NOMO-1 treated with dmso at 0.1 percent for 144 hours (cell line): Measurements from ENCODE around the gene SC5D.

ENCODE experiments used
- DNase-seq: peaks from one replicate; lab custom pipeline; 2025; ENCODE audit not compliant: unreplicated experiment; lab: John Stamatoyannopoulos, UW

The SC5D gene, protein sequence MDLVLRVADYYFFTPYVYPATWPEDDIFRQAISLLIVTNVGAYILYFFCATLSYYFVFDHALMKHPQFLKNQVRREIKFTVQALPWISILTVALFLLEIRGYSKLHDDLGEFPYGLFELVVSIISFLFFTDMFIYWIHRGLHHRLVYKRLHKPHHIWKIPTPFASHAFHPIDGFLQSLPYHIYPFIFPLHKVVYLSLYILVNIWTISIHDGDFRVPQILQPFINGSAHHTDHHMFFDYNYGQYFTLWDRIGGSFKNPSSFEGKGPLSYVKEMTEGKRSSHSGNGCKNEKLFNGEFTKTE

DNA sequence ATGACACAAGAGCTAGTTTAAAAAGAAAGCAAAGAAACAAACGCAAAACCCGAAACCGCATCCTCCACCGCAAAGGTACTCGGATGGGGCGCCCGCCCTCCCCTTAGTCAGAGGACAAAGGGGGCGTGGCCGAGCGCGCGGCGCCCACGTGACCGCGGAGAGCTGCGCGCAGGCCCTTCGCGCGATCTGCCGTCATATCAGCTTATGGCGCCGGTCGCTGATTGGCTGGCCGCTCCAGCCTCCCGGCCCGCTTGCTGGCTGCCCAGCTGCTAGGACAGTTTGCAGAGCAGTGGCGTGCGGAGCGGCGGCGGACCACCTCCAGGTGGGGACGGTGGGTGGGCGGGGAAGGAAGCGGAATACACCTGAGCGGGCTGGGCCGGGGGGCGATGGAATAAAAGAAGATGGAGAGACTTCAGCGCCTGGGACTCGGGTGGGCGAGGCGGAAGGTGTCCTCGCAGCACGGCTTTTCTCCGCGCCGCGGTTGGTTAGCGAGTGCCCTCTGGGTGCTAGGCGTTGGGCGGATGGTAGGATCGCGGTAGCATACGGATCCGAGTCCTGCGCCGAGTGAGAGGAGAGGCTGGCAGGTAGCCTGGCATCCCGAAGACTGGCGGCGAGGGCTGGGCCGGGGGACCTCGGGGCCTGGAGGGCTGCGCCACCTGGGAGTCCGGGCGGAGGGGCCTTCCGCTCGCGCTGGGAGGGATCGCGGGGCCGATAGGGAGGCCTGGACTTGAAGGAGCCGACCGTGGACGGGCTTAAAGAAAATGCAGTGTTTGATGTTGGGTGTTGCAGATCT, at the start of gene SC5D:
TSS of gene SC5D (plus strand) at position 277 of the 793 bp plus-strand sequence. CDS start 10,605 bp downstream, outside the sequence.
- DNase-seq = peak; percentile 95

- no peak for DNase-seq
Observed at GRCh38 chr11:121244884-121245283, 47.7 kb upstream of the SC5D start.

DNA sequence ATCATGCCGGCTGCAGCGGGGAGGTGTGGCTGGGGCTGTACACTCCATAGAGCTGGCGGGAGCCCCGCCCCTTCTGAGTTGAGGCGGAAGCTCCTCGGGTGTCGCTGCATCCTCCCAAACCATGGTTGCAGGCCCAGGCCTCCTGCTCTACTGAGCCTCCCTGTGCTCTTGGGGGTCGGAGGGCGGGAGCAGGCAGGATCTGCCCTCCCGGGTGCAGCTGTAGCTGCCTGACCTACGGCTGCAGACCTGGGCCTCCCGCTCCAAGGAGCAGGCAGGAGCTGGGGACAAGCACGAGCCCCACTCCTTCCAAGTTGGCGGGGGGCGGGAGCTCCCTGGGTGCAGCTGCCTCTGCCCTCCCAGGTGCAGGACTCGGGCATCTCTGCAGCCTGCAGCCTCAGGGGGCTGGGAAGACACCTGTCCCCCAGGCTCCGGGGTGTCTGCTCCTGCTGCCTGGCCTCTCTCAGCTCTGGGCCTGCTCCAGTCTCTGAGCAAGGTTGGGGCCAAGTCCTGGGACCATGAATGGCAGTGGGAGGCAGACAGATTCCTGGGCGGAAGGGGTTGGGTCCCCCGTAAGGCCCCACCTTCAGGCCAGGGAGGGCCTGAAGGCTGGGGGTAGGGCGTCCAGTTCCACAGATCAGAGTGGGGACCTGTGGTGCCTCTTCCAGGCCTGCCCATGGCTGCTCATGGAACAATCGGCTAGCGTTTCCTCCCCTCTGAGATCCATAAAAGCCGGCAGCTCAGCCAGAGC, 46.4 kb upstream of the SC5D start:
- DNase-seq = no peak

DNA sequence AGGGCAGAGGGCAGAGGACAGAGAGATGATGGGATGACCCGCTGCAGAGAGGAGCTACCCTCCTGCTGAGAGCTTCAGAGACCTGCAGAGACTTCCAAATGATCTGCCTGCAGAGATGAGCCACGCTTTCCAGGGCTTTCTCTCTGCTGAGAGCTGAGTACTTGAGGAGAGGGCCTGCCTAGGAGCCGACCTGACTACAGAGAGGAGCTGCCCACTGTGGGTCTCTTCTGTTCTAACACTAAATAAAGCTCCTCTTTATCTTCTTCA, 45.9 kb upstream of the SC5D start:
- no peak for DNase-seq

GRCh38 chr11:121248496-121248895, 44.1 kb upstream of the SC5D start:
- DNase-seq = no peak

- no peak for DNase-seq
Observed at GRCh38 chr11:121249039-121249663, 43.4 kb upstream of the SC5D start.

GRCh38 chr11:121250843-121251242, 41.7 kb upstream of the SC5D start:
- DNase-seq = no peak

DNA sequence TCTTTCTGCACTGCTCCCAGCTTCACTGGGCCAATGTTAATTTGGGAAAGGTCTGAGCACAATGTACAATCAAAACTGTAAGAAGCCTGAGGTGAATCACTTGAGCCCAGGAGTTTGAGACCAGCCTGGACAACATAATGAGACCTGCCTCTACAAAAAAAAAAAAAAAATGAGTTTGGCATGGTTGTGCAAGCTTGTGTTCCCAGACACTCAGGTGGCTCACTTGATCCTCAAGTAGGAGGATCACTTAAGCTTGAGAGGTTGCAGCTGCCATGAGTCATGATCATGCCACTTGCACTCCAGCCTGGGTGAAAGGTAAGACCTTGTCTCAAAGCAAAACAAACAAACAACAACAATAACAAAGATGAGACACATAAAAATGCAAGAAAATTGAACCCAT, 38.6 kb upstream of the SC5D start:
- no peak for DNase-seq

- no peak for DNase-seq
Observed at GRCh38 chr11:121254756-121255155, 37.8 kb upstream of the SC5D start.

- no peak for DNase-seq
Observed at GRCh38 chr11:121255473-121256125, 37.0 kb upstream of the SC5D start.

- DNase-seq = no peak
Observed at GRCh38 chr11:121257289-121257688, 35.3 kb upstream of the SC5D start.

GRCh38 chr11:121257976-121258375, 34.6 kb upstream of the SC5D start:
- no peak for DNase-seq

GRCh38 chr11:121265586-121265985, 27.0 kb upstream of the SC5D start:
- no peak for DNase-seq

DNA sequence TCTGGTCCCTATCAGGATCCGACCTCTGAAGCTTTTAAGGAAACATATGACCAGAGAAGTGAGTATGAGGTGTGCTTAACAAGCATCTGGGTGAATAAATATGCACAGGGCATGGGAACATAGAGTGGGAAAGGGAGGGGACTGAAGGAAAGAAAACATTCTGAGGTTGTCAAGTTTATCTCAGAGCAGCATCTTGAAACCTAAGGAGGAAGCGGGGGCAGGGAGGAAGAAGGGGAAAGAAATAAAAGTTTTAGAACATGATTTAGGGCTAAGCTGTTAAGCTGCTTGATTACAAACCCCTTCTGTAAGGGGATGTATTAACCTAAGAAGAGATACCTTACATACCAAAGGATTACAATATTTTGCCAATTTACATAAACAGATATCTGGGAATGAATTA, 24.0 kb upstream of the SC5D start:
- no peak for DNase-seq

DNA sequence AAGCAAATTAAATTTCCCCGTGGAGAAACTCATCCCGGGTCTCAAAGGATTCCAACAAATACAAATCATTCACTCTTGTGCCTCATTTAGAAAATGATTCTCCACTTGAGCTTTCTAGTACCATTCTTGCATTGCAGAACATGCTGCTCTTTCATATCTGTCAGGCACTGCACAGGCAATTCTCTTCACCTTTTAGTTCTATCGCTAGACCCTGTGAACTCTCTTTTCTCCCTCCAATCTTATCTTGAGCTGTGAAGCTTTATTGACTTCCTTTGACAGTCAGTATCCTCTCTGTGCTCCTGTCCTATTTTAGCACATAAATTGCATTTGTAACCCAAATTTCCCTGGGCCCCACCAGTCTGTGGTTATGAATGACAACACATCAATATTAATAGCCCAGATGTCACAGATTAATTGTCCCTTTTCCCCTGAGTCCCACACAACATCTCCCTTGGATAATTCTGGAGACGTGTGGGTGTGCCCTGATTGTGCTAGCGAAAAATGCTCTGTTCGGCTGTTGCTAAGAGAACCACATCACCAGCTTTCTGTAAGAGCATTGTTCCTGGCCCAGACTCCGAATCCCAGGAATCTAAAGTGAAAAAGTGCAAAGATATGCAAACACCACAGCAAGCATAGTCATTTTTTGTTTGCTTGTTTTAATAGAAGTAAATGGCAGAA, 22.4 kb upstream of the SC5D start:
- no peak for DNase-seq

GRCh38 chr11:121274332-121274991, 18.1 kb upstream of the SC5D start:
- no peak for DNase-seq

GRCh38 chr11:121281698-121282097, 10.9 kb upstream of the SC5D start:
- DNase-seq = no peak

DNA sequence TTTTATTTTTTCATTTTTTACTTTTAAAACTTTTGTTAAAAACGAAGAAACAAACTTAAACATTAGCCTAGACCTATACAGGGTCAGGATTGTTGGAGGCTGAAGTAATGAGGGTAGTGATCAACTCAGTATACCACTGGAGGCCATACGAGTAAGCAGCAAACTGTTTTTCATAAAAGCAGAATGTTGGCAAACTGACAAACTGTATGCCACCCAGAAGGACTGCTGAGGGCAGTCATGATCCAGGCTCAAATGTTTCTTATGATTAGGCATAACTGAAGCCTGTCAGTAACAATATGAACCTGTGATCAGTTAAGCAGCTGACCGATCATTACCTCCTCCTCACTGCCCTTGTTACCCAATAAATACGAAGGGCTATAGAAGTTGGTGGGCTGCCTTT, 10.2 kb upstream of the SC5D start:
- DNase-seq = no peak

DNA sequence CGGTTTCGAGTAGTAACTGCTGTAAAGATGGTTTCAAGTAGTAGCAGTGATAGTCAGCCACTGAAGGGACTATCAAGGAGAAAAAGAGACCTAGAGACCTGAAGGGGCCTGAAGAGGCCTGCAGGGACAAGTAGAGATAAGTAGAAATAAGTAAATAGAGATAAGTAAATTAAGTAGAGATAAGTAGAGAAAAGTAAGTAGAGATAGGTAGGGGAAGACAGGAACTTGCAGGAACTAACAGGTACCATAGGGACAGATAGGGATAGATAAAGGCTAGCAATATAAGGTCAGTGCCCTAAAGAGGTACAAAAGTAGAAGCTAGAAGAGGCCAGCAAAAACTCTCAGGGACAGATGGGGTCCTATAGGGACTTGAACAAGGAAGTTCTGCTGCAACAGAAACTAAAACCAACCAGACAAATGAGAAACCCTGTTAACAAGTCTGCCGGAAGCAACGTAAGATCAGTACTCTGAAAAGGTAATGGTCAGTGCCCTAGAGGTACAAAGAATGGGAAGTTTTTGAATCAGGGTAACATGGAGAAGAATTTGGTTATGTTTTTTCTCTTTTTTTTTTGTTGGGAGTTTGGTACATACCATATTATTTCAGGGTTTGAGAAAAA, 9.6 kb upstream of the SC5D start:
- no peak for DNase-seq

GRCh38 chr11:121291319-121291718, 1.3 kb upstream of the SC5D start:
- no peak for DNase-seq
